K562 (cell line): ENCODE data around the gene C10orf95. TPM values are rescaled to one million over a fixed set of nuclear protein-coding genes. Genes with fewer than 3 reads are reported as not detected.

Source experiments
- CEBPZ ChIP-seq: fragments of 150-350 bp; IDR thresholded peaks from 2 replicates; pipeline ENCODE4 v1.6.1; 2014; ENCODE audit warnings: low read depth, mild to moderate bottlenecking, low read length, borderline replicate concordance
- CHD4 ChIP-seq: fragments of 200-600 bp; sonication (generic); IDR thresholded peaks from 3 replicates; pipeline ENCODE4 v1.6.1; 2012; ENCODE audit warnings: low read depth, mild to moderate bottlenecking, mixed read lengths, low read length, inconsistent platforms; ENCODE audit not compliant: insufficient read depth, insufficient replicate concordance, poor library complexity, severe bottlenecking
- CLOCK ChIP-seq: fragments of 250-450 bp; sonication (Bioruptor Pico); IDR thresholded peaks from 2 replicates; pipeline ENCODE4 v1.4.0; 2020; ENCODE audit warnings: mild to moderate bottlenecking, moderate library complexity, borderline replicate concordance
- DPF2 ChIP-seq: fragments of 450-650 bp; IDR thresholded peaks from 2 replicates; pipeline ENCODE4 v1.6.1; 2016
- ETS1 ChIP-seq: conservative IDR thresholded peaks from 2 replicates; pipeline ENCODE4 v1.6.1; 2011; ENCODE audit warnings: low read depth, mild to moderate bottlenecking, low read length; ENCODE audit not compliant: control insufficient read depth
- GATAD2A ChIP-seq: fragments of 450-650 bp; IDR thresholded peaks from 2 replicates; pipeline ENCODE4 v1.6.1; 2017
- IRF1 ChIP-seq: sonication (generic); formaldehyde crosslinking; IDR thresholded peaks from 2 replicates; pipeline ENCODE4 v1.8.0; 2022; ENCODE audit warnings: missing genetic modification reagents, mild to moderate bottlenecking, borderline replicate concordance
- KHSRP ChIP-seq: fragments of 450-650 bp; IDR thresholded peaks from 2 replicates; pipeline ENCODE4 v1.6.1; 2017
- NR2C1 ChIP-seq, 2 experiments: fragments of 450-650 bp; IDR thresholded peaks; 2 replicates each; pipeline ENCODE4 v1.6.1; 2017; ENCODE audit warnings: mild to moderate bottlenecking in 2 of 2, antibody characterized with exemption in 1 of 2, inconsistent platforms in 1 of 2, missing compliant biosample characterization in 1 of 2, missing genetic modification characterization in 1 of 2
- PHB ChIP-seq: fragments of 250-450 bp; sonication (Bioruptor Pico); IDR thresholded peaks from 2 replicates; pipeline ENCODE4 v1.5.0; 2021
- TRIM28 ChIP-seq: fragments of 450-650 bp; IDR thresholded peaks from 2 replicates; pipeline ENCODE4 v1.6.1; 2017
- ZBTB2 ChIP-seq: fragments of 450-650 bp; IDR thresholded peaks from 2 replicates; pipeline ENCODE4 v1.6.1; 2016; ENCODE audit warnings: antibody characterized with exemption
- ZBTB33 ChIP-seq: sonication (generic); formaldehyde crosslinking; IDR thresholded peaks from 2 replicates; pipeline ENCODE4 v1.8.1; 2023; ENCODE audit warnings: mild to moderate bottlenecking, missing genetic modification reagents
- ZBTB7A ChIP-seq: IDR thresholded peaks from 2 replicates; pipeline ENCODE4 v1.6.1; 2011; ENCODE audit warnings: low read depth, mild to moderate bottlenecking, low read length, moderate library complexity, borderline replicate concordance; ENCODE audit not compliant: control insufficient read depth
- polyA plus RNA-seq, 8 experiments: library from polyadenylated mRNA; depleted of rRNA in 4 of 8; stranded (reverse) in 5 of 8; unstranded in 3 of 8; fragments of >200 nt; fragmentation: Nextera tagmentation in 2 of 8; fragmentation: Illumina TruSeq in 1 of 8; extraction: Ambion mirVana in 2 of 8; extraction: Trizol in 1 of 8; gene quantifications; 2 replicates each; pipeline versions ENCODE4 v1.2.1 to v1.2.3, GENCODE V29; 2011 to 2014; ENCODE audit warnings: inconsistent platforms in 1 of 8, missing spikeins in 1 of 8
- total RNA-seq, 7 experiments: library from RNA; depleted of rRNA in 6 of 7; stranded (reverse); fragments of >200 nt in 6 of 7; fragmentation: Illumina TruSeq in 2 of 7; extraction: Trizol in 2 of 7; gene quantifications; 2 replicates each; pipeline versions ENCODE4 v1.2.1 to v1.2.3, GENCODE V29; 2011 to 2021; ENCODE audit warnings: low replicate concordance in 1 of 7

C10orf95 gene
- total and polyA plus RNA-seq, 9 of the 15 experiments (the other 6 are each of a cell fraction or from before 2014, with no cell fraction given), result 0.03 to 0.41 (median 0.17) TPM; not detected in 1

GRCh38 chr10:102419269-102420180 lies 31.8 kb downstream of the C10orf95 start (continued):
- TF ChIP-seq GATAD2A (no peak), NR2C1 (IDR thresholded peaks at IDR 0.05) (no peak), NR2C1 (tag; IDR thresholded peaks at IDR 0.05) (no peak), PHB (no peak), ZBTB2 (peak; percentile 89), ZBTB33 (CRISPR knock-in tag) (0 out of 2 replicates have a peak, but pooled peaks have one; percentile 23), CEBPZ (no peak), DPF2 (no peak), TRIM28 (no peak), CLOCK (CRISPR knock-in tag) (no peak), CHD4 (no peak), KHSRP (no peak), IRF1 (CRISPR knock-in tag) (no peak), ETS1 (peak; percentile 59; the same call in 1 of the 2 replicates), ZBTB7A (peak; percentile 82)
